Fibroblast of gingiva (primary cell): Measurements from ENCODE around the gene PEX19.
"Not testable (repeated sequence)": the region's sequence is repeated elsewhere in the genome, so short reads cannot be mapped to it uniquely, and the experiment has no call there.

Experiments
- DNase-seq: peaks from one replicate; pipeline ENCODE4 v3.0.0-alpha.2; 2011; ENCODE audit warnings: low read depth

The PEX19 gene

GRCh38 chr1:160284782-160285344 lies at the start of gene PEX19:
Gene PEX19 (minus strand): TSS chr1:160285133. CDS start chr1:160285124, 9 bp downstream.
- peak; percentile 92 for DNase-seq

GRCh38 chr1:160332516-160332915 lies 47.6 kb upstream of the PEX19 start:
- no peak for DNase-seq

GRCh38 chr1:160330119-160330518 lies 45.2 kb upstream of the PEX19 start:
- no peak for DNase-seq

GRCh38 chr1:160328184-160328583 lies 43.3 kb upstream of the PEX19 start:
- DNase-seq, result no peak

- no peak for DNase-seq
Measured at GRCh38 chr1:160326418-160326817, 41.5 kb upstream of the PEX19 start.

- DNase-seq, result no peak
Measured at GRCh38 chr1:160325252-160325651, 40.3 kb upstream of the PEX19 start.

- no peak for DNase-seq
Measured at GRCh38 chr1:160322831-160323230, 37.9 kb upstream of the PEX19 start.

- DNase-seq, result no peak
Measured at GRCh38 chr1:160315359-160315758, 30.4 kb upstream of the PEX19 start.

- no peak for DNase-seq
Measured at GRCh38 chr1:160309571-160309970, 24.6 kb upstream of the PEX19 start.

- peak; percentile 54 for DNase-seq
Measured at GRCh38 chr1:160309185-160309557, 24.2 kb upstream of the PEX19 start.

GRCh38 chr1:160308451-160309184 lies 23.7 kb upstream of the PEX19 start:
- peak; percentile 11 for DNase-seq

- DNase-seq, result no peak
Measured at GRCh38 chr1:160307118-160307791, 22.3 kb upstream of the PEX19 start.

GRCh38 chr1:160300173-160300572 lies 15.2 kb upstream of the PEX19 start:
- DNase-seq, result no peak

GRCh38 chr1:160296036-160296435 lies 11.1 kb upstream of the PEX19 start:
- DNase-seq, result no peak

GRCh38 chr1:160293020-160293968 lies 8.4 kb upstream of the PEX19 start:
- DNase-seq, result peak; percentile 37

- DNase-seq, result peak; percentile 63
Measured at GRCh38 chr1:160291248-160292220, 6.6 kb upstream of the PEX19 start.

- DNase-seq, result not testable (repeated sequence)
Measured at GRCh38 chr1:160287769-160288168, 2.8 kb upstream of the PEX19 start.

- DNase-seq, result no peak
Measured at GRCh38 chr1:160285506-160285905, 573 bp upstream of the PEX19 start.

GRCh38 chr1:160284220-160284781 lies 632 bp downstream of the PEX19 start:
- peak; percentile 92 for DNase-seq

- DNase-seq, result no peak
Measured at GRCh38 chr1:160282807-160283206, 2.1 kb downstream of the PEX19 start.

- no peak for DNase-seq
Measured at GRCh38 chr1:160277987-160278386, 6.9 kb downstream of the PEX19 start.
